Left kidney (tissue), 2 donors: ENCODE measurements around the gene APOBEC3H. TPM values are rescaled to one million over a fixed set of nuclear protein-coding genes. Genes with fewer than 3 reads are reported as not detected.

Experiments
- DNase-seq: peaks from one replicate; pipeline ENCODE4 v3.0.0-alpha.2; 2013
- polyA plus RNA-seq: library from polyadenylated mRNA; unstranded; fragments of 120-200 nt; gene quantifications from one replicate; pipeline ENCODE4 v1.2.1, GENCODE V29; 2013; ENCODE audit not compliant: insufficient read length

Gene APOBEC3H
- polyA plus RNA-seq, 1 donor, result 0.23 TPM

DNA sequence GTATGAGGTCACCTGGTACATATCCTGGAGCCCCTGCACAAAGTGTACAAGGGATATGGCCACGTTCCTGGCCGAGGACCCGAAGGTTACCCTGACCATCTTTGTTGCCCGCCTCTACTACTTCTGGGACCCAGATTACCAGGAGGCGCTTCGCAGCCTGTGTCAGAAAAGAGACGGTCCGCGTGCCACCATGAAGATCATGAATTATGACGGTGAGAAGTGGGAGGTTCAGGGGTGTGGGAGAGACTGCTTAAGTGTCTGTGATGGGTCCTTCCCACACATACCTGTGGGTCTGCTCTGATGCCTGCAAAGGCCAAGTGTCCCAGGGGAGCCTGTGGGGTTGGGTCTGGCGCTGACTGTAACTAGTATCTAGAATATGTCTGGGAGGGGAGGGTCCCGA is 16.0 kb upstream of the APOBEC3H start:
- no peak for DNase-seq

DNA sequence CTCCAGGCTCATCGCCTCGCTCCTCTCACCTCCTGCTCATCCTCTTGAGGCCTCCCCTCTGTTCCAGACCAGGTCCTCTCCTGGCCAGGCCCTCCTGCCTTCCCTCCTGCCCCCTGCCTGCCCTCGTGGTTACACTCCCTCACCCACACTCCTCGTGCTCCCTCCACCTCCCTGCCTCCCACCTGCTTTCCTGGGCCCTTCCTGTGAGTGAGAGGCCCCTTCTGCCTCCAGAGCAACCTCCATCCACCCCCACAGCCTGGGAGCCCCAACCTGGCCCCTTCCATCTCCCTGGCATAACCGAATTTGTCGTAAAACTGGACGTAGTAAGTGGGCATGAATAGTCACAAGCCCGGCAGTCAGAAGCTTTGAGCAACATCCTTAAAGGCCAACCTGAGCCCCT is 15.4 kb upstream of the APOBEC3H start:
- DNase-seq, result no peak

DNA sequence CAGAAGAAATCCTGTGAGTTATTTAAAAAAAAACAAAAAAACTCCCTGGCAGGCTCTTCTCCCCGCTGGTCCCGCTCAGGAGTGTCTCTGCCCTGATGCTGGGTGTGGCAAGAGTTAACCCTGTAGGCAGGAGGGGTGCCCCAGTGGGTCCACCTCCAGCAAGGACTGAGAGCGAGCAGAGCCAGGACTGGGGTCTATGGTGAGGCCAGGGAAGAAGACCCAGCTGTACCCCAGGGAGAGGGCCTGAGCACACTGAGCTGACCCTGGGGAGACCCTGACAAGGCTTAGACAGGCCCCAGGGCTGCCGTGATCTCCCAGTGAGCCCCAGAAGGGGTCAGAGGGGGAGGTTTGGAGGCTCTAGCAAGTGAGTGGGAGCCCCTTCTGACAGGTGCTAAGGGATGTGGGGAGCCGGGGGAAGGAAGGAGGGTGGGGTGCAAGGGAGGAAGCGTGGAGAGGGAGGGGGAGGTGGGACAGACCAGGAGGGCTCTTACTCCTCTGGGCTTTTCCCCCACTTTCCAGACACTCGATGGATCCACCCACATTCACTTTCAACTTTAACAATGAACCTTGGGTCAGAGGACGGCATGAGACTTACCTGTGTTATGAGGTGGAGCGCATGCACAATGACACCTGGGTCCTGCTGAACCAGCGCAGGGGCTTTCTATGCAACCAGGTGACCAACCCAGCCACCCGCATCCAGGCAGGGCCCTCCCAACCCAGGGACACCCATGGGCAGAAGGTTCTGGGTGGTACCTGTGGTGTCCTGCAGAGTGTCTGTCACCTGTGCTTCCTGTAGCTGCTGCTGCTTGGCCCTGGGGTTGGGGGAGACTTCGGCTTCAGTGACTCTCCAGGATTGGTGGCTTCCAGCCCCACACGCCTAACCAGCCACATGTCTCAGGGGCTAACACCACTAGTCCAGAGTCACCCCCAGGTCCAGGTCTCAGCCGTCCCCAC is 13.6 kb upstream of the APOBEC3H start:
- no peak for DNase-seq

DNA sequence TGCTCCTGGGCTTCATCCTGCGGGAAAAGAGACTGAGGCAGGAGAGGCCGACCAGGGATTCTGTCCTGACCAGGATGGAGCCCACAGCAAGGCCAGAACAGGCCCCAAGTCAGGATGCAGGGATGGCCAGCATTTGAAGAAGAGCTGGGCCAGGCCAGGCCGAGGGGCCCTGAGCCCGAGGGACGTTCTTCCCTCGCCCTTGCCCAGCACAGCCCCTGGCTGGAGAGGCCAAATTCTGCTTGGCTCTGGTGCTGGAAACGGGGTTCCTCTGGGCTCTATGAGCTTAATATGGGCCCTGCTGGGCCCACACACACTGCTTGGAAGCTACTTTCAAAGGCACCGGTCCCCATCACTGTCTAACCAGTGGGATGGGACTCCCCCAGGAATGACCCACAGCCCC is 12.4 kb upstream of the APOBEC3H start:
- DNase-seq, result no peak

DNA sequence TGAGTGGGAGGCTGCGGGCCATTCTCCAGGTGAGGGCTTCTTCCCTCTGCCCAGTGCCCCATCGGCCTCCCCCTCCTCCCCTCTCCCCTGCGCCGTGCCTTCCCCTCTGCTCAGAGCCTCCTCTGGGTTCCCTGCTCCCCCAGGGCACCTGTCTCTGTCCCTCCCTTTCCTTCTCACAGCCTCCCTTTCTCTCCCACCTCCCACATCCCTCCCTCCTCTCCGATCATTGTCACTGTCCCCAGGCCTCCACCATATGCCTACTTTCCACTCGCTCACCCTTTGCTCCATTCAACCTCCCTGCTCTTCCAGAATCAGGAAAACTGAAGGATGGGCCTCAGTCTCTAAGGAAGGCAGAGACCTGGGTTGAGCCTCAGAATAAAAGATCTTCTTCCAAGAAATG is 9.9 kb upstream of the APOBEC3H start:
- no peak for DNase-seq

GRCh38 chr22:39087881-39088684 is 9.0 kb upstream of the APOBEC3H start:
- DNase-seq, result no peak

DNA sequence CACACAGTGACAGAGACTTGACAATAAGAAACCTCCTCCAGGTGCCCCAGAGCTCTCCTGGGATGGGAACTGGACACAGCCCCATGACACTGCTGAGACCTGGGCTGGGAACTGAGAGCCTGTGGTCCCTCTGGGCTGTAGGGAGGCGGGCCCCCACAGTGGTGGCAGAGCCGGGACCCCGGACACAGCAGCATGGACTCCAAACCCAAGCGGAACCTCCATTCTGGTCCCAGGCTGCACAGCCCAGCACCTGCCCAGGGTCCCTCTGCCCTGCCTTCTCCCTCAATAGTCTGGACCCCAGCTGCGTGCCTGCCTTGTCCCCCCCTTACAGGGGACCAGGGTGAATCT is 8.4 kb upstream of the APOBEC3H start:
- DNase-seq, result no peak

- DNase-seq, result no peak
These were observed 7.1 kb upstream of the APOBEC3H start for GRCh38 chr22:39089928-39090327.

DNA sequence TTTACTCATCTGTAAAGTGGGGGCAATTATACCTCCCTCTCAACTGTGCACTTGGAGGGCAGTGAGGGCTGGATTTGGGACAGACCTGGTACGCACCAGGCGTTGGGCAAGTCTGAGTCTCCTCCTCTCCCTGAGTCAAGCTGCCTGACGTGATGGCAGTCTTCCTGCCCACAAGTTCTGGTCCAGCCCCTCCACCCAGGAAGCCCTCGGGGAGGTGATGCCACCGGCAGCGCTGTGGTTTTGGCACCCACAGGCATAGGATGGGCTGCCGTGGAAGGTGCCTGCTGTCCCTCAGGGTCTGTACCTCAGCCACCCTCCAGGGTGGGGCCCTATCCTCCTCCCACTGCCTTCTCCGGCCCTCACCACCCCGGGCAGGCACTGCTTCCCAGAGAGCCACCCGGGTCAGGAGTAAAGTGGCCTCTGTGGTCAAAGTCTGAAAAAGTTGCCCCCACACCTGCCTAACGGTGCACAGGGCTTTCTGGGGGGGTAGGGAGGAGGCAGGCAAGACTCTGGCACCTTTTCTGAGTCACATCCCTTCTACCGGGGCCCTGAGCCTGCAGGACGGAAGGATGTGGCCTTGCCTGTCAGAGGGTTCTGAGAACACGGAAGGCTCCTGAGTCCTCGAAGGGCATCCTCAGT is 6.5 kb upstream of the APOBEC3H start:
- no peak for DNase-seq

- DNase-seq, result no peak
These were observed 5.6 kb upstream of the APOBEC3H start for GRCh38 chr22:39091126-39092081.

GRCh38 chr22:39092111-39092862 is 4.8 kb upstream of the APOBEC3H start:
- no peak for DNase-seq

DNA sequence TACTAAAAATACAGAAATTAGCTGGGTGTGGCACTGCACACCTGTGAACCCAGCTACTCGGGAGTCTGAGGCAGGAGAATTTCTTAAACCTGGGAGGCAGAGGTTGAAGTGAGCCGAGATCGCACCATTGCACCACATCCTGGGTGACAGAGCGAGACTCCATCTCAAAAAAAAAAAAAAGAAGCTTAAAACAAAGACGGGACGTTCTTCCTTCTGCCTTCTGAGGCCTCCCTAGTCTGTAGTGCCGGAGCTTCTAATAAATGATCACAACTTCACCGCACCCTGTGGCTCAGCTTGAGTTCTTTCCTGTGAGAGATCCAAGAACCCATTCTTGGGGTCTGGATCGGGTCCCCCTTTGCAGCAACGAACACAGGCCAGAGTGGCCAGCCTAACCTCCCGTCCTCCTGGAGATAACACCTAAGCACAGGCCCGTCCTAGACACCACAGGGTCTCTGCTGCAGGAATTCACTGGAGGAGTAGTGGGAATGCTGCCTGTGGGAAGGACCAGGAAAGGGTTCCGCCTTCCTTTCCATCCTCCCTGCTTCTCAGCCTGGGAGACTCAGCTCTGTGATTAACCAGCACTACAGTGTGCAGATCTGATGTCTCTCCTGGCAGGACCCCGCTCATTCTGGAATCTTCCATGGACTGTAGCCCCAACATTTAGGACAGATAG is 2.2 kb upstream of the APOBEC3H start:
- DNase-seq, result no peak

- DNase-seq, result no peak
These were observed 1.1 kb upstream of the APOBEC3H start for GRCh38 chr22:39095971-39096370.

GRCh38 chr22:39098026-39098425 is 982 bp downstream of the APOBEC3H start:
- no peak for DNase-seq

DNA sequence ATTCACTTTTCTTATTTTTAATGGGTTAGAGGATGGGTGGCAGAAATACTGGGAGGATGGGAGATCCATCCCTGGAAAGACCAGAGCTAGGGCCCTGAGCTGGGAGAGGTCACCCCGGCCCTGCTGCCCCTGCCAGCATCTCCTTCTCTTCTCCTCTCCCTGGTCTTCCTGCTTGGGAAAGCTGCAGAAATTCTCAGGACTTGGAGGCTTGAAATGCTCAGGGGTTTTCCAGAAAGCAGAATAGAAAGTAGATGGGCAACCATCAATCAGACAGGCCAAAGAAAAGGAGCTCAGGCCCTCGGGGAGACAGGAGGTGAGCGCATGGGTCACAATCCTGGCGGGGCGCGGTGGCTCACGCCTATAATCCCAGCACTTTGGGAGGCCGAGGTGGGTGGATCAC is 1.5 kb downstream of the APOBEC3H start:
- DNase-seq, result no peak

DNA sequence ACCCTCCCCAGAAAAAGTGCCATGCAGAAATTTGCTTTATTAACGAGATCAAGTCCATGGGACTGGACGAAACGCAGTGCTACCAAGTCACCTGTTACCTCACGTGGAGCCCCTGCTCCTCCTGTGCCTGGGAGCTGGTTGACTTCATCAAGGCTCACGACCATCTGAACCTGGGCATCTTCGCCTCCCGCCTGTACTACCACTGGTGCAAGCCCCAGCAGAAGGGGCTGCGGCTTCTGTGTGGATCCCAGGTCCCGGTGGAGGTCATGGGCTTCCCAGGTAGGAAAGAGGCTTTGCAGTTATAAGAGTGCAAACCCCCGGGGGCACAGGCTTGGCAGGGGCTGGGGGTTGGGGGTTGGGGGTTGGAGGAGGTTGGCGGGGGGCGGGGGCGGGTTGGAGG is 4.2 kb downstream of the APOBEC3H start:
- no peak for DNase-seq

DNA sequence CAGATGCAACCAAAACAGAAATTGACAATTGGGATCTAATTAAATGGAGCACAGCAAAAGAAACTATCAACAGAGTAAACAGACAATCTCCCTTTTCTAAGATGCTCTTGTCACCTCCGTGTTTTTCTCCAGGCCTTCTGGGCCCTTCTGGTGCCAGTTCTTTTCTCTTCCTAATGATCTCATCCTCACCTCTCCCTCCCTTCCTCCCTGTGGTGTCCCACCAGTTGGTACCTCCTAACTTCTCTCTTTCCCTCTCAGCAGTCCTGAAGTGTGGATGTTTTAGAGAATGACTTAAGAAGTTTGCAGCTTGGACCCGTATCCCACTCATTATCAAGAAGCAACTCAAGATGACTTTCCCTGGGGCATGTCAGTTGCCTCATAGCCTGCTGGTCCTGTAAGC is 6.4 kb downstream of the APOBEC3H start:
- no peak for DNase-seq

- no peak for DNase-seq
These were observed 9.3 kb downstream of the APOBEC3H start for GRCh38 chr22:39106326-39106725.

DNA sequence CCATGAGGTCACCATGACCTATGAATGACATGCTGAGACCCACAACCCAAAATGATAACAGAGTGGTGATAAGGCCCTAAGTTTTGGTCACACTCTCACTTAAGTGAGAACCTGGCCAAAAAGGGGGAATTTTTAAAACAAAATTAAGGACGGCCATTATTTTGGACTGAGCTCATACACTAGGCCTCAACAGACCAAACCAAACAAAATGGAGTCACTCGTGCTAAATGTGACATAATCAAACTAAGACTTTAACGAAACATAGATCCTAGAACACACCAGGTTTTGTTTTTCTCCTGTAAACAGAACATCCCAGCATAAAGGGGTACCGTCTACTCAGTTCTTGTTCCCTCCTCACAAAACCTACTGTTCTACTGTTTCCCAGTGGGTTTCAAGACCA is 11.4 kb downstream of the APOBEC3H start:
- DNase-seq, result no peak

DNA sequence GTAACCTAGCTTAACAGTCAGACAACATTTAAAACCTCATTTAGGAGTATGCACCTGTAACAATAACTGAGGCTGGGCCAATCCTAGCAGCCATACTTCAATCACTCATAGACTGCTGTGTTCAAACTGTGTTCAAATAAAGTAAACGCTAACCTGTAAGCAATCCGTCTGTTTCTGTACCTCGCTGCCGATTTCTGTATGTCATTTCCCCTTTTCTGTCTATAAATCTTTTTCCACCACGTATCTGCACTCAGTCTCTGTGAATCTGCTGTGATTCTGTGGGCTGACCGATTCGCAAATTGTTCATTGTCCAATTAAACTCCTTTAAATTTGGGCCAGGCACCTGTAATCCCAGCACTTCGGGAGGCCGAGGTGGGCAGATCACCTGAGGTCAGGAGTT is 12.3 kb downstream of the APOBEC3H start:
- no peak for DNase-seq
